Effector CD4-positive, alpha-beta T cell (primary cell): Measurements from ENCODE around the gene FUT3.
"Not testable (repeated sequence)": the region's sequence is repeated elsewhere in the genome, so short reads cannot be mapped to it uniquely, and the experiment has no call there.

ENCODE experiments used
- DNase-seq: peaks from one replicate; pipeline ENCODE4 v3.0.0-alpha.2; 2020

Gene FUT3

GRCh38 chr19:5881543-5882299 lies 30.5 kb upstream of the FUT3 start:
- DNase-seq, result no peak

GRCh38 chr19:5880604-5881078 lies 29.4 kb upstream of the FUT3 start:
- DNase-seq, result no peak

- DNase-seq, result no peak
Measured at GRCh38 chr19:5880196-5880595, 28.9 kb upstream of the FUT3 start.

DNA sequence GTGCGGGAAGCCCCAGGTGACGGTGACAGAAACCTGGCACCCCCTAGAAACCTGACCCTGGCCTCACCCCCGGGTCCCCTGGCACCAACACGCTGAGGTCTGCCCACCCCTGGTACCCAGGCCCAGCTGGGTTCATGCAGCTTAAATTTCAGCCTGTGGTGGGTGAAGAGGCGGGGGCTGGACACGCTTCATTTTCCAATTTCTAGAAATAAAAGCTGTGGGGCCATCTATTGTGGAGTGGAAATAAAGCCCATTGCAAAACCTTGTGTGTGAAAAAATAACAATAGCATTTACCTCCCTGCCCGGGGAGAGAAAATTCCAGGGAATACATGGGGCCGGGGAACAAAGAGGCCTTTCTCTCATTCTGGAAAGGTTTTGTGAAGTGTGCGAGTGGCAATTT lies 26.6 kb upstream of the FUT3 start:
- no peak for DNase-seq

DNA sequence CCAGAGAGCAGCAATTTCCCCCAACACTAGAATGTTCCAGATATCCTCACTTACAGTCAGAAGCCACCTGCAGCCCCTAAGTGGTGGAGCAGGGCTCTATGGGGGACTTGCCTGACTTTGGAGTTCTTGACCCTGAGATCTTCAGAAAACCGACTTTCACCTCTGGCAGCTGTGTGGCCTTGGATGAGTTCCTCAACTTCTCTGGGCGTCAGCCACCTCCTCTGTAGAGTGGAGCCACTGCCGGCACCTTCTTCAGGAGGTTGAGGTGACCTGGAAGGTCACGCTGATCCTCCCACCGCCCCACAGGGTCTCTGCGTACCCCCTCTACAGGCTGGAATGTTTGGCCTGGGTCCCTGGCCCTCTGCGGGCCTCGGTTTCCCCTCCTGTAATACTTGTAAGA lies 26.2 kb upstream of the FUT3 start:
- no peak for DNase-seq

DNA sequence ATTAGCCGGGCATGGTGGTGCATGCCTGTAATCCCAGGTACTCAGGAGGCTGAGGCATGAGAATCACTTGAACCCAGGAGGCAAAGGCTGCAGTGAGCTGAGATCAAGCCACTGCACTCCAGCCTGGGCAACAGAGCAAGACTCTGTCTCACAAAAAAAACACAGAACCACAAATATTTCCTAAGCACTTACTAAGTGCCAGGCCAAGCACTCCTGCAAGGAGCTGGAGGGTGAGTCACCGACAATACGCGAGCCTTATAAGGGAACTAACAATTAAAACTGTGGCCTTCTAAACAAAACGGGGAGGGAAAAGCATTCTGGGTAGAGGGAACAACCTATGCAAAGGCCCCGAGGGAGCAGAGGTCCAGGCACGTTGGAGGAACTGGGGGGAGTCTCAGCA lies 23.2 kb upstream of the FUT3 start:
- DNase-seq, result not testable (repeated sequence)

- DNase-seq, result no peak
Measured at GRCh38 chr19:5873617-5874199, 22.5 kb upstream of the FUT3 start.

GRCh38 chr19:5870986-5871394 lies 19.7 kb upstream of the FUT3 start:
- no peak for DNase-seq

DNA sequence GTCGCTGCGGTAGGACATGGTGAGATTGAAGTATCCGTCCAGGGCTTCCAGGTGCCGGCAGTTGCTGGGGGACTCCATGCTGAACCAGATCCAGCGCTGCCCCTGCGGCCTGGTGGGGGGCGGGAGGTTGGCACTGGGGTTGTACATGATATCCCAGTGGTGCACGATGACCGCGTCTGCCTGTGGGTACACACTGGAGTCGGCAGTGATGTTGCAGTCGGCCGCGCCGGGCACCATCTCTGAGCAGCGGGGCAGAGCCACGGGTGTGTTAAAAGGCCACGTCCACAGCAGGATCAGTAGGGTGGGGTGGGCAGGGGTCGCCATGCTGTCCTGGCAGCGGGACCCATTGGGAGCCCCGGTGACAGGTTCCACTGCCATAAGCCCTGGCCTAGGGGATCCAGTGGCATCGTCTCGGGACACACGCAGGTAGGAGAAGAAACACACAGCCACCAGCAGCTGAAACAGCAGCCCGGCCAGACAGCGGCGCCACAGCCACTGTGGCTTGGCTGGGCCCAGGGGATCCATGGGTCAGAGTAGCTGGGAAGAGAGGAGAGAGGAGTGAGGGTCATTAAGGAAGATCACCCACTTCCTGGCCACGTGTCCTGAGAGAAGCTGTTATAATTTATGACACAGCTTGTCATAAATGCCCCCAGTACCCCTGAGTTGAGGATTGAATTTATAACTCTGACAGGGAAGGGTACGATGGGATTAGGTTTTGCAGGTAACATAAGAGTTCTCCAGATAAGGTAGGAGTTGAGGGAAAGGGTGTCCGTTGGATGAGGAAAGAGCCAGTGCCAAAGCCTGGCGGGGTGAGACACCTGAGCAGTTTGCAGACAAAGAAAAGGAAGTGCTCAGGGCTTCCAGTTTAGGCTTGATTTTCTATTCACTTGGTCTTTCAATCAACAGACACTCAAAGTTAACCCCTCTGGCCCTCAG lies 16.2 kb upstream of the FUT3 start:
- no peak for DNase-seq

DNA sequence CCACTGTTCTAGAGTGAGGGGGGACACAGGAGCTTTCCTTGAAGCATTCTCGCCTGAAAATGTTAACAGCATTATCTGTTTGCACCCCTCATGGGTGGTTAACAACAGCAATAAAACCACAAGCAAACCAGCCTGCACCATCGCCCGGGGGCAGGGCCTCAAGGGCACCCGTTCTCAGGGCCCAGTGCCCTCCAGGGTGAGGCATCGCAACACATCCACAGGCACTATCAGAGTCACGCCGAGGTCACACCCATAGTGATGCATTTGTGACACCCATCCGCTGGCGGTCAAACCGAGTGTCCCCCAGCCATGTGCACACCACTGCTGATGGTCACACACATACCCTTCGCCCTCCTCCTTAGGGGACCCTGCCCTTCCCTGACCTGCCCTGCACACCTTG lies 14.5 kb upstream of the FUT3 start:
- no peak for DNase-seq

DNA sequence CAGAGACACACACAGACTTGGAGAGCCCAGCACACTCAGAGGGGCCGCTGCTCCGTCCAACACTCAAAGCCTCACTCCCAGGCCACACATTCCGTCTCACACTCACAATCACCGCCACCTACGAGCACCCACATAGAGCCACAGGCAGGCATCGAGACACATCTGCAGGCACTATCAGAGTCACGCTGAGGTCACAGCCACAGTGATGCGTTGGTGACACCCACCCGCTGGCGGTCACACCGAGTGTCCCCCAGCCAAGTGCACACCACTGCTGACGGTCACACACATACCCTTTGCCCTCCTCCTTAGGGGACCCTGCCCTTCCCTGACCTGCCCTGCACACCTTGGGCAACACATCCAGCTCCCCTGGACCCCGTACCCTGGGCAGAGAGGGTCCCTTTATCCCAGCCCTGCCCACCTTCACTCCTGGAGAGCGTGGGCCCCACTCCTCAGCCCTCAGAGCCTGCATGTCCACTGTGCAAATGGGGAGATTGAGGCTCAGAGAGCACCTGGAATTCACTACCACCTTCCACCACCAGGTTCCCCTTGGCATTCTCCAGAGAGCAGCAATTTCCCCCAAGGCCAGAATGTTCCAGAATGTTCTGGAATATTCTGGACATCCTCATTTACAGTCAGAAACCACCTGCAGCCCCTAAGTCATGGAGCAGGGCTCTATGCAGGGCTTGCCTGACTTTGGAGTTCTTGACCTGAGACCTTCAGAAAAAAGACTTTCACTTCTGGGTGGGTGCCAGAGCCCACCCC lies 13.7 kb upstream of the FUT3 start:
- DNase-seq, result no peak

GRCh38 chr19:5864013-5864720 lies 12.9 kb upstream of the FUT3 start:
- DNase-seq, result no peak

- no peak for DNase-seq
Measured at GRCh38 chr19:5863030-5863665, 11.9 kb upstream of the FUT3 start.

- DNase-seq, result no peak
Measured at GRCh38 chr19:5857203-5858081, 6.2 kb upstream of the FUT3 start.

GRCh38 chr19:5855151-5855550 lies 3.9 kb upstream of the FUT3 start:
- not testable (repeated sequence) for DNase-seq

DNA sequence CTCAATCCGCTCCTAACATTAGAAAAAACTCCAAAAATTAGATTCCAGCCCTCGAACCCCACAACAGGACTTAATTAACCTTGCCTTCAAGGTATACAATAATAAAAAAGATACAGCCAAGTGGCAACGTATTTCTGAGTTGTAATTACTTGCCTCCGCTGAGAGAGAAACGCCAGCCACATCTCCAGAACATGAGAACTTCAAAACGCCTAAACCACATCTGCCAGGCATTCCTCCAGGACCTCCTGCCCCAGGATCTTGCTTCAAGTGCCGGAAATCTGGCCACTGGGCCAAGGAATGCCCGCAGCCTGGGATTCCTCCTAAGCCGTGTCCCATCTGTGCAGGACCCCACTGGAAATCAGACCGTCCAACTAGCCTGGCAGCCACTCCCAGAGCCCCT lies 2.9 kb upstream of the FUT3 start:
- DNase-seq, result not testable (repeated sequence)

DNA sequence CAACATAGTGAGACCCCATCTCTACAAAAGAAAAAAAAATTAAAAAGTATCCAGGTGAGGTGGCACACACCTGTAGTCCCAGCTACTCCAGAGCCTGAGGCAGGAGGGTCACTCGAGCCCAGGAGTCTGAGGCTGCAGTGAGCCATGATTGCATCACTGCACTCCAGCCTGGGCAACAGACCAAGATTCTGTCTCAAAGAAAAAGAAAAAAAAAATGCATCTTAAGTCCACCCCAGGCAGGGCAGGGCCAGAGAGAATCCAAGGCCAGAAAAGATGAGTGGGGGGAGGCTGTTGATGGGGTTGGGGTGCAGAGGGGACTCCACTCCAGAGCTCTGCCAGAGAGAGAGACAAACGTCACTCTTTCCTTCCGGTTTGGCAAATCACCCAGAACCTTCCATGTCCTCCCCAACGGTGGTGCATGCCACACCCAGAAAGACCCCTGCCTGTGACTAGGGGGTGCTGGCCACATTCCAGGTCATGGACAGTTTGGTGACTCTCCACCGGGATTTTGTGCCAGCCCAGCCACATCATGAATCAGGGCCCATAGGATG lies 431 bp downstream of the FUT3 start:
- no peak for DNase-seq

DNA sequence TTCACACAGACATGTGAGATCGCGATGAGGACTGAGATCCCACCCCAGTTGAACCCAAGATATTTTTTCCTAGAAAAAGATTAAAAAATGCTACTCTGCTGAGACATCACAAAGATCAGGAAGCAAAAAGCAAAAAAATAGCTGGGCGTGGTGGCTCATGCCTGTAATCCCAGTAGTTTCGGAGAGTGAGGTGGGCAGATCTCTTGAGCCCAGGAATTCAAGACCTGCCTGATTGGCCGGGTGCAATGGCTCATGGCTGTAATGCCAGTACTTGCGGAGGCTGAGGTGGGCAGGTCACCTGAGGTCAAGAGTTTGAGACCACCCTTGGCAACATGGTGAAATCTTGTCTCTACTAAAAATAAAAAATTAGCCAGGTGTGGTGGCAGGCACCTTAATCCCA lies 1.1 kb downstream of the FUT3 start:
- no peak for DNase-seq

GRCh38 chr19:5848621-5849020 lies 2.6 kb downstream of the FUT3 start:
- DNase-seq, result not testable (repeated sequence)

DNA sequence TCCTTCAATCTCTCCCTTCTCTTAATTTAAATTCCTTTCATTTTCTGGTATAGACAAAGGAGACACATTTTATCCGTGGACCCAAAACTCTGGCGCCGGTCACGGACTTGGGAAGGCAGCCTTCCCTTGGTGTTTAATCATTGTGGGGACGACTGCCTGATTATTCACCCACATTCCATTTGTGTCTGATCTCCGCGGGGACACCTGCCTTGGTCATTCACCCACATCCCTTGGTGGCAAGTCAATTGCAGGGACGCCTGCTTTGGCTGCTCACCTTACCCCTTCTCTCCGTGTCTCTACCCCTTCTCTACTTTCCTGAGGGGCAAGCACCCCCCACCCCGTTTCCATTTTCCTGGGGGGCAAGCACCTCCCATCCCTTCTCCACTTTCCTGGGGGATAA lies 3.4 kb downstream of the FUT3 start:
- not testable (repeated sequence) for DNase-seq
